ENCODE results near the gene FBXO41.

FBXO41 gene

DNA sequence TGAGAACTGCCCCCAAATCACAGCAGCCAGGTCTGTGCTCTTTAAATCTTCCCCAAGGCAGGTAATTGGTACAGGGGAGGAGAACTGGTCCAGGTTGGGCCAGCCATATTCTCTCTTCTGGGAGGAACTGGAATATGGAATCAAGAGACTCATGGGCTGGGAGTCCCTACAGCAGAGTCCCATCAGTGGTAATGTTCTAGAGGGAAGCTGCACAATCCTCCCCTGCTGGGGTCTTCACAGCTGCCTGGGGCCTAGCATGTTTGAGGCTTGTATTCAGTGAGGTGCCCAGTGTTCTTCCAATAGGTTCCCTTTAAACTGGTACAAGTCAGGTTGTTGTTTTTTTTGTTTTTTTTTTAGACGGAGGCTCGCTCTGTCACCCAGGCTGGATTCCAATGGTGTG lies 30.2 kb upstream of the FBXO41 start:
- Histone ChIP-seq H3K4me1 (ENCODE audit: control insufficient read depth in 1 of 2, insufficient read depth in 1 of 2, low read depth in 1 of 2, low read length in 1 of 2) (no peaks in the 10 kb centered on the region), H3K27ac (no peak overlapping the region), H3K27me3 (peaks cover 55% of the 10 kb centered on the region), H3K4me3 (ENCODE audit: low read depth in 1 of 2, low read length in 1 of 2) (no peak overlapping the region), H3K9me3 (no peaks in the 10 kb centered on the region), H3K36me3 (no peaks in the 10 kb centered on the region)
- TF ChIP-seq, protein P1, sequence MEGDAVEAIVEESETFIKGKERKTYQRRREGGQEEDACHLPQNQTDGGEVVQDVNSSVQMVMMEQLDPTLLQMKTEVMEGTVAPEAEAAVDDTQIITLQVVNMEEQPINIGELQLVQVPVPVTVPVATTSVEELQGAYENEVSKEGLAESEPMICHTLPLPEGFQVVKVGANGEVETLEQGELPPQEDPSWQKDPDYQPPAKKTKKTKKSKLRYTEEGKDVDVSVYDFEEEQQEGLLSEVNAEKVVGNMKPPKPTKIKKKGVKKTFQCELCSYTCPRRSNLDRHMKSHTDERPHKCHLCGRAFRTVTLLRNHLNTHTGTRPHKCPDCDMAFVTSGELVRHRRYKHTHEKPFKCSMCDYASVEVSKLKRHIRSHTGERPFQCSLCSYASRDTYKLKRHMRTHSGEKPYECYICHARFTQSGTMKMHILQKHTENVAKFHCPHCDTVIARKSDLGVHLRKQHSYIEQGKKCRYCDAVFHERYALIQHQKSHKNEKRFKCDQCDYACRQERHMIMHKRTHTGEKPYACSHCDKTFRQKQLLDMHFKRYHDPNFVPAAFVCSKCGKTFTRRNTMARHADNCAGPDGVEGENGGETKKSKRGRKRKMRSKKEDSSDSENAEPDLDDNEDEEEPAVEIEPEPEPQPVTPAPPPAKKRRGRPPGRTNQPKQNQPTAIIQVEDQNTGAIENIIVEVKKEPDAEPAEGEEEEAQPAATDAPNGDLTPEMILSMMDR (IDR thresholded peaks at IDR 0.05), result no peak

DNA sequence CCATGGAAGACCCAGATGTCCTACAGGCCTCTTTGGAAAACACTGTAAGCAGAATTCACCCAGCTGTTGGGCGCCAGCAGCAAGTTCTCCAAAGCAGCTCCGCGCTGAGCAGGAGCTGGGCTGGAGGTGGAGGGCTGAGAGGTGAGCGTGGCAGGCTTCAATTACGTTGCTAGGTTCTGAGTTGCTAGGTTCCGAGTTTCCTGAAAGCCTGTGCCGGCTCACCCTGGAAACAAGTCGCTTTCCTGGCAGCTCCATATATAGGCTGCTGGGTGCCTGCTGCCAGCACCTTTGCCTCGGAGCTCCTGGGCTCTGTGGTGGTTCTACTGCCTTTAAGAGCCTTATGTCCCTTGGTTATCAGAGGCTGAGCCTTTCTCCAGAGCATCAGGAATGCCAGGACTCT lies 23.4 kb upstream of the FBXO41 start:
- Histone ChIP-seq H3K4me3 (ENCODE audit: low read depth in 1 of 2, low read length in 1 of 2) (no peak overlapping the region), H3K9me3 (no peaks in the 10 kb centered on the region), H3K36me3 (no peaks in the 10 kb centered on the region), H3K4me1 (ENCODE audit: control insufficient read depth in 1 of 2, insufficient read depth in 1 of 2, low read depth in 1 of 2, low read length in 1 of 2) (no peaks in the 10 kb centered on the region), H3K27ac (no peak overlapping the region), H3K27me3 (peaks cover 74% of the 10 kb centered on the region)
- TF ChIP-seq, protein P1 (IDR thresholded peaks at IDR 0.05), result no peak

DNA sequence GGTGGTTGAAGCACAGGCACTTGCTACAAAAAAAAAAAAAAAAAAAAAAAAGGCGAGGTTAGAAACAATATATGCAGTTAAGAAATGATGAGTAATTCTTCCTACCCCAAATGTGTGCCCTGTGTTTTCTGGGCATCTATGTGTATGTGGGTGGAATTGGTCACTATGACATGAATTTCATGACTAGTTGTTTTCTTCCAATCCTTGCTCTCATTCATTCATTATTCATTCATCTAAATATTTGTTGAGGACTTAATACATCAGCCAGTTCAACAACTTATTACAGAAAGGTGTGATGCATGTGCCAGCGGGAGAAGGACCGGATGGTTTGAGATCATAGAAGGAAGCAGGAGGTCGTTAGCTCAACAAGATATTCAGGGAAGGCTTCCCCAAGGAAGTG lies 17.4 kb upstream of the FBXO41 start:
- Histone ChIP-seq H3K9me3 (no peaks in the 10 kb centered on the region), H3K27me3 (peaks cover 98% of the 10 kb centered on the region)
- TF ChIP-seq, protein P1 (IDR thresholded peaks at IDR 0.05), result no peak

DNA sequence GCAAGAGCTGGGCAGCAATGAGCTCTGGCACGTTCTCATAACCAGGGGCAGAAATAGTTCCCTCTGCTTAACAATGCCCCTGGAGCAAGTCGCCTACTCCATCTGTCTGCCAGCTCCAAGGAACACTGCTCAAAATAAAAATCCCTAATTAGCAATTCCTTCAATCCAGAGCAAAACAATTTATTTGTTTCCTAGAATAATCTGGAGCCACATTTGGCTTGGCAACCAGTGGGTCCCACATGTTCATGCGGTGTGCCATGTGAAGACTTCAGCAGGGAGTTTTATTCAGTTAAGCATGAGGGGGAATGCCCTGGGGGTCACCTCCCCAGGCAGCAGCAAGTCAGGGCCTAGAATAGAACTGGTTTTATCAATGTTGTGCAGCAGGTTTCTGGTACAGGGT lies 16.6 kb upstream of the FBXO41 start:
- Histone ChIP-seq H3K4me3 (ENCODE audit: low read depth in 1 of 2, low read length in 1 of 2) (no peak overlapping the region), H3K27me3 (peaks cover 98% of the 10 kb centered on the region), H3K27ac (no peak overlapping the region), H3K9me3 (no peaks in the 10 kb centered on the region), H3K4me1 (ENCODE audit: control insufficient read depth in 1 of 2, insufficient read depth in 1 of 2, low read depth in 1 of 2, low read length in 1 of 2) (no peaks in the 10 kb centered on the region), H3K36me3 (no peaks in the 10 kb centered on the region)
- TF ChIP-seq, protein P1 (IDR thresholded peaks at IDR 0.05), result no peak

More for the DNA sequence above, 17.4 kb upstream of the FBXO41 start:
- Histone ChIP-seq H3K4me3 (ENCODE audit: low read depth in 1 of 2, low read length in 1 of 2) (no peak overlapping the region), H3K4me1 (ENCODE audit: control insufficient read depth in 1 of 2, insufficient read depth in 1 of 2, low read depth in 1 of 2, low read length in 1 of 2) (no peaks in the 10 kb centered on the region), H3K36me3 (no peaks in the 10 kb centered on the region), H3K27ac (no peak overlapping the region)

DNA sequence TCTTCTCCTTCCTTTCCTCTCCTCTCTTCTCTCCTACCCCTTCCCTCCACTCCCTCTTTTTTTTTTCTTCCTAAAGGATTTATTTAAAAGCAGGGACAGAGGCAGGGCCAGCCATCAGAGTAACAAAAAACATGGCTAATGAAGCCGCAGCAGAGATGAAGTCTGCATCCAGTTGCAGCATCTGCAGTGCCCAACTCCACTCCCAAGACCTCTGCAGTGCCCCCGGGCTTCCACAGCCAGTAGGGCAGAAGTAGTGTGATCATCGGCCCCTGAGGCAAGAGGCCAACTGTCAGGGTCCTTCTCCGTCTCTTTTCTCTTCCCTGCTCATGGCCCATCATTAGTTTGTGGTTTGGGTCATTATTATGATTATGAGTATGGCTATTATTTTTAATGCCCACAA lies 13.3 kb upstream of the FBXO41 start:
- TF ChIP-seq, protein P1 (IDR thresholded peaks at IDR 0.05), result no peak
- no peaks in the 10 kb centered on the region for H3K36me3 ChIP-seq
- no peak overlapping the region for H3K27ac ChIP-seq
- H3K4me3 ChIP-seq (ENCODE audit: low read depth in 1 of 2, low read length in 1 of 2), result no peak overlapping the region
- H3K27me3 ChIP-seq, result peaks cover 99% of the 10 kb centered on the region
- peaks cover 4 to 10% of the 10 kb centered on the region in 2 experiments for H3K4me1 ChIP-seq (ENCODE audit: control insufficient read depth in 1 of 2, insufficient read depth in 1 of 2, low read depth in 1 of 2, low read length in 1 of 2)
- H3K9me3 ChIP-seq, result no peaks in the 10 kb centered on the region

DNA sequence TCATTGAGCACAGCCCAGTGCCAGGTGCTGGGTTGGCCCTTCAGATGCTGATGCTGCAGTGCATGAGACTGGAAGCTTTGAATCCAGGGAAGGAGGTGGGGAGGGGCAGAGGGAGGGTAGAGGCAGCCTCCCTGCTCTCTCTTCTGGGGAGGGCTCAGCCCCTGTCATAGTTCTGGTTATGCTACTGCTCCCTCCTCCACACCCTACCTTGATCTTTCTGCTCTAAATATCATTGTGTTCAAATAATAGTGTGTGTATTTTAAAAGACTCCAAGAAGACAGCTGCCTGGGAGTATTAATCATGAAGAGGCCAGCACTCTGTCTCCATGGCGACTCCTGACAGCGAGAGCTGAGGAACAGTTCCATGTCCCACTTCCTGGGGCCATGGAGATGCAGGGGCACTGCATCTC lies 12.9 kb upstream of the FBXO41 start:
- peaks cover 4 to 10% of the 10 kb centered on the region in 2 experiments for H3K4me1 ChIP-seq (ENCODE audit: control insufficient read depth in 1 of 2, insufficient read depth in 1 of 2, low read depth in 1 of 2, low read length in 1 of 2)
- TF ChIP-seq, protein P1 (IDR thresholded peaks at IDR 0.05), result no peak
- H3K4me3 ChIP-seq (ENCODE audit: low read depth in 1 of 2, low read length in 1 of 2), result no peak overlapping the region
- H3K36me3 ChIP-seq, result no peaks in the 10 kb centered on the region
- peaks cover 100% of the 10 kb centered on the region for H3K27me3 ChIP-seq
- no peak overlapping the region for H3K27ac ChIP-seq
- no peaks in the 10 kb centered on the region for H3K9me3 ChIP-seq
